ENCODE measurements around the gene NET1.

The NET1 gene

GRCh38 chr10:5441106-5441505 lies 28.7 kb downstream of the NET1 start:
- in situ Hi-C loops (cut with HindIII; ENCODE audit: low sequenced_read_pairs): no loop called here

DNA sequence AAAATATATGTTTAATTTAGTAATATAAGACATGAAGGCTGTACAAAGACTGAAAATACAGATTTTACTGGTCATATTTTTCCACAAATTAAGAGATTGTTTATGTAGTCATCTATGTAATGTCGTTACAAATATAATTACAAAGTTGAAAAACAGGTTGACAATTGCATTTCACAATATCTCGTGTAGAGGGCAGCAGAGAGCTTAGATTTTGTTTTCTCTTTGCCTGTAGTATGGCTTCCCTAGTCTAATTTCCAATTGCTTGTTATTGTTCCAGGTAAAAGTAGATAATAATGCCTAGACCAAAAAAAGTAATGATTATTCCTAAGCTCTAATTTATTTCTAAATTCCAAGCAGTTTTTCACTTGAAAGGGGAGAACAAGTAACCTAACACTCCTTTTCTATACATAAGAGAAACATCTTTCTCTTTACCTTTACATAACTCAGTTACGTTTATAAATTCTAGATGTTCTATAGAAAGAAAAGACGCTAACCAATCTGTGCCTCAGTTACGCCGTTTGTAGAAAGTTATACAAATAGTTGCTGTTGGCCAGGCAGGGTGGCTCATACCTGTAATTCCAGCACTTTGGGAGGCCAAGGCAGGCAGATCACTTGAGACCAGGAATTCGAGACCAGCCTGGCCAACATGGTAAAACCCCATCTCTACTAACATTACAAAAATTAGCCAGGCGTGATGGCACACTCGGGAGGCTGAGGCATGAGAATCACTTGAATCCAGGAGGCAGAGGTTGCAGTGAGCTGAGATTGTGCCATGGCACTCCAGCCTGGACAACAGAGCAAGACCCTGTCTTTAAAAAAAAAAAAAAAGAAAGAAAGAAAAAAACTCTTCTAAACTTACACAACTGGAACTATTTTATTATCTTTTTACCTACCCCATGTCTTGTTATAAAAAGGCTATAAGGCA lies 30.0 kb downstream of the NET1 start:
- in situ Hi-C loops (cut with HindIII; ENCODE audit: low sequenced_read_pairs): no loop called here

DNA sequence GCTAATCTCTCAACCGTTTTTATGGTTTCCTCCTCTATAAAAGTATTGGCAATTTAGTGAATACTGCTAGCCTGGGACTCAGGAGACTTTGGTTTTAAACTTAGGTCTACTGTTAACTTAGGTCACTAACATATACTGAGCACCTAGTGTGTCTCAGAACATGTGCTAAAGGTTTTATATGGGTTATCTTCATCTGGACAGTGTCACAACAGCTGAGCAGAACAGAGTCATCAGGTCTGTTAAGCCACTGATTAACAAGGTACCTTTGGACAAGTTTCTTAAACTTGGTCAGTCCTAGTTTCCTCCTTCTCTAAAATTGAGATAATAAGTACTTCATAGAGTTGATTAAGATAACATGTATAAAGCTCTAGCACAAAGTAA lies 30.6 kb downstream of the NET1 start:
- in situ Hi-C loops (cut with HindIII; ENCODE audit: low sequenced_read_pairs): no loop called here

GRCh38 chr10:5443429-5443828 lies 31.1 kb downstream of the NET1 start:
- in situ Hi-C loops (cut with HindIII; ENCODE audit: low sequenced_read_pairs): no loop called here

GRCh38 chr10:5445006-5445405 lies 32.6 kb downstream of the NET1 start:
- in situ Hi-C loops (cut with HindIII; ENCODE audit: low sequenced_read_pairs): loop anchor here (5.0 kb wide), 1 partner anchor 172 kb away; no protein-coding TSS in a partner anchor

GRCh38 chr10:5446390-5446926 lies 34.1 kb downstream of the NET1 start:
- in situ Hi-C loops (cut with HindIII; ENCODE audit: low sequenced_read_pairs): loop anchor here (5.0 kb wide), 1 partner anchor 171 kb away; no protein-coding TSS in a partner anchor

DNA sequence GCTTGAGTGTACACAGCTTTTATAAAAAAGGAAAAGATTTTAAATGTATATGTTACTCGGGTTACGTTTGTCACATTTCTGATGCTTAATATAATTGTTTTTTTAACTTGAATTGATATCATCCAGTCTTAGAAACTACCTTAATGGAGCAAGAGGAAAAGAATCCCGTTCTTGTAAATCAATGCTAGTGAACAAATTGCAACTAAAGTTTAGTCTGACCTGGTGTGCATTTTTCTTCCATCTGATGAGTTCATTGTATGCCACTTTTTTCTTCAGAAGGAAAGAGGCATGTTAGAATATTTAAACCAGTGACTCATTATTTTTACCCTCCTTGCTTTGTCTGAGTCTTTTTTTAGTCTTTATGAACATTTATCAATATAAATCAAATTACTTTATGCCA lies 34.7 kb downstream of the NET1 start:
- in situ Hi-C loops (cut with HindIII; ENCODE audit: low sequenced_read_pairs): loop anchor here (5.0 kb wide), 1 partner anchor 170 kb away; no protein-coding TSS in a partner anchor

- in situ Hi-C loops (cut with HindIII; ENCODE audit: low sequenced_read_pairs): loop anchor here (5.0 kb wide), 1 partner anchor 170 kb away; no protein-coding TSS in a partner anchor
Measured at GRCh38 chr10:5447611-5448071, 35.3 kb downstream of the NET1 start.

- in situ Hi-C loops (cut with HindIII; ENCODE audit: low sequenced_read_pairs): loop anchor here (5.0 kb wide), 1 partner anchor 169 kb away; no protein-coding TSS in a partner anchor
Measured at GRCh38 chr10:5448333-5449001, 36.1 kb downstream of the NET1 start.

- in situ Hi-C loops (cut with HindIII; ENCODE audit: low sequenced_read_pairs): loop anchor here (5.0 kb wide), 1 partner anchor 168 kb away; no protein-coding TSS in a partner anchor
Measured at GRCh38 chr10:5449227-5449626, 36.9 kb downstream of the NET1 start.

DNA sequence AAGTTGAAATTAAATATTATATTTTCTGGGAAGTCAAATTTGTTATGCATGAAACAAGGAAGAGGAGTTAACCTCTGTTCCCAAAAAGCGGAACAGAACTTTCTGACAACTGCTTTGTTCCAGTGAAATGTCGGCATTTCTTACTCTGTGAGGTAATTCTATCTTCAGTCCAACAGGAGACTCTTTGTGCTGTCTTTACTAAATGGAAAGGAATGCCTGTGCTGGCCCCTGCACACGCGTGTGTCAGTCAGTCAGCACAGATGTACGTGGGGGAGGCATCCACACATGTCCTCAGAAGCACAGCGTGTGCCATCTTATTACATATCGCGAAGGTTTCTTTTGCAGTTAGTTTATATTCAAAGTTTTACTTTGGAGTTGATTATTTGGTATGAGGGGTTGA lies 37.5 kb downstream of the NET1 start:
- in situ Hi-C loops (cut with HindIII; ENCODE audit: low sequenced_read_pairs): loop anchor here (5.0 kb wide), 1 partner anchor 167 kb away; no protein-coding TSS in a partner anchor

DNA sequence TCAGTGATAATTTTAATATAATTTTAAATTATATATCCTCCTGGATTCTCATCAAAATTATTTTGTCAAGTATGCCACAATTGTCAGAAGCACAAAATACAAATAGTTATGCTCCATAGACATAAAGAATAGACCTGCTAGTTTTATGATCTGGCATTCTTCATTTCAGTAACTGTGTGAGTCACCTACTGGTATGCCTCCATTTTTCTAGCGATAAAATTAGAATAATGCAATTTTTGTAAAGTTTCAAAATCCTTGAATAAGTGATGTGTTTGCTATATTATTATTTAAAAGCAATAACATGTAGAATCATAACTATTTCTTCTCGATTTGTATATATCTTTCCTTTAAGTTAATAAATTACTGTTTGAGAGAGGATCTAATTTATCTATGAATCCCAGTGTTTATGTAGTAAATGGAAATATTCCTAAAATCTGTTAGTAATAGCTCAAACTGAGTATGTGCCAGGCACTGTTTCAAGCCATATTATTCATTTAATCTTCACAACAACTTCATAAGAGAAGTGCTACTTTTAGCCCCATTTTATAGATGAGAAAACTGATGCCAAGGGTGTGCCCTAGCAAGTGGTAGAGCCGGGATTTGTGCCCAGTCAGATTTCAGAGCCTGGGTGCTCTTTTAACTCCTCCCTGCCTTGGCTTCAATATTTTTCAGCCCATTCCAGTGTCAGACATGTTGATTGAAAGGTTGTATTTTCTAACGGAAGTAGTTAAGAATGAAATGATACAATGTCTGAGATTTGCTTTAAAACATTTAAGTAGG lies 38.4 kb downstream of the NET1 start:
- in situ Hi-C loops (cut with HindIII; ENCODE audit: low sequenced_read_pairs): no loop called here

DNA sequence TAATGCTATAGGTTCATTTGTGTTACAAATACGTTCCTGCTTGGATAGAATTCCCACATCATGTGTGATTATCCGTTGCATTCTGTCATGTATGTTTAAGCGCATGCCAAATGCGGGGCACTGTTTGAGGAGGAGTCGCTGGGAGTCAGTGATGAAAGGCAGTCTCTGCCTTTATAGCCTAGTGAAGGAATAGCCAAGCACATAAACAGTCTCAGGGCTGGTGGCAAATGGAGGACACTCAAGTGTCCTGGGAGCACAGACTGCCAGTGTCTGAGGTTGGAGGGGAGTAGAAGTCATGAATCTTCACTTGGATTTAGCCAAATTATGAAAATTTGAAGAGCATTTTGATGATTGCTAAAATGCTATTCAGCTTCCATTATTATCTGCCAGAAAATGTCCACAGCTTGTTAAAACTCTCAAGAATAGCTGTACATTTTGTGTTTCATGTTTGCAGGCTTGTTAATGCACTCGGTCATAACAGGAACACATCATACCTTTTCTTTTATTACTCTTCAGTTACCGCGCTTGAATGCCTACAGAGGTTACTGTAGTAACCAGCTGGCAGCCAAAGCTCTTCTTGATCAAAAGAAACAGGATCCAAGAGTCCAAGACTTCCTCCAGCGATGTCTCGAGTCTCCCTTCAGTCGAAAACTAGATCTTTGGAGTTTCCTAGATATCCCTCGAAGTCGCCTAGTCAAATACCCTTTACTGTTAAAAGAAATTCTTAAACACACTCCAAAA lies 41.6 kb downstream of the NET1 start:
- in situ Hi-C loops (cut with HindIII; ENCODE audit: low sequenced_read_pairs): no loop called here

GRCh38 chr10:5456563-5456962 lies 44.2 kb downstream of the NET1 start:
- in situ Hi-C loops (cut with HindIII; ENCODE audit: low sequenced_read_pairs): no loop called here

GRCh38 chr10:5457741-5458140 lies 45.4 kb downstream of the NET1 start:
- in situ Hi-C loops (cut with HindIII; ENCODE audit: low sequenced_read_pairs): no loop called here

GRCh38 chr10:5458425-5458824 lies 46.1 kb downstream of the NET1 start:
- in situ Hi-C loops (cut with HindIII; ENCODE audit: low sequenced_read_pairs): no loop called here

DNA sequence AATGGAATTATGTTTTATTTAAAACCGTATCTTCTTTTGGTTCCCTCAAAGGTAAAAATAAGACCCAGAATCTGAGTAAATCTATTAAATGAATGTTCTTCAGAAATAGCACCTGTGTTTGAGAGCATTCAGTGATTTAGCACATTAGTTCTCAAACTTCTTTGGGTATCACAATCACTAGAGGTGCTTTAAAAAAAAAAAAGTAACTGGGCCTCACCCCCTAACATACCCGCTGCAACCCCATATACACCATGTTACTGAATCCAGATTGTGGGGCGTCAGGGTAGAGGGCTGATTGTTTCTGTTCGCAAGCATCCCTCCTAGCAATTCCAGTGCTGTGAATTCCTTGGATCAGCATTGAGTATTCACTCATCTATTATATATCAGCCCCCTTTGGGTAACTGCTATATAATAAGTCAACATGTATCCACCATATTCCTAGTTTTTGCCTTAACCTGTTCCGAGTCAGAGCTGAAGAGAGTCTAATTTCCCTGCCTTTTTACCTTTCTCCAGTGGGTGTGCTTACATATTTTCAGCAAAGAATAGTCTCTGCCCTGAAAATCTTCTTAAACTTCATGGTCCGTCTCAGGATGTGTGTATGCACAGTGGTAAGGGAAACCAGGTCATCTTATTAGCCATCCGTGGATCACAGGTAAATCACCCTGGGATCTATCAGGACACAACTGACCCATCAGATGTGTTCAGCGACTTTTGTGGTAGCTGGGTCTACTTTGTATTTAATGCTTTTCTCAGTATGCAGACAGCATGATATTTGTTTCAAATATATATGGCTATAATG lies 46.8 kb downstream of the NET1 start:
- in situ Hi-C loops (cut with HindIII; ENCODE audit: low sequenced_read_pairs): no loop called here

DNA sequence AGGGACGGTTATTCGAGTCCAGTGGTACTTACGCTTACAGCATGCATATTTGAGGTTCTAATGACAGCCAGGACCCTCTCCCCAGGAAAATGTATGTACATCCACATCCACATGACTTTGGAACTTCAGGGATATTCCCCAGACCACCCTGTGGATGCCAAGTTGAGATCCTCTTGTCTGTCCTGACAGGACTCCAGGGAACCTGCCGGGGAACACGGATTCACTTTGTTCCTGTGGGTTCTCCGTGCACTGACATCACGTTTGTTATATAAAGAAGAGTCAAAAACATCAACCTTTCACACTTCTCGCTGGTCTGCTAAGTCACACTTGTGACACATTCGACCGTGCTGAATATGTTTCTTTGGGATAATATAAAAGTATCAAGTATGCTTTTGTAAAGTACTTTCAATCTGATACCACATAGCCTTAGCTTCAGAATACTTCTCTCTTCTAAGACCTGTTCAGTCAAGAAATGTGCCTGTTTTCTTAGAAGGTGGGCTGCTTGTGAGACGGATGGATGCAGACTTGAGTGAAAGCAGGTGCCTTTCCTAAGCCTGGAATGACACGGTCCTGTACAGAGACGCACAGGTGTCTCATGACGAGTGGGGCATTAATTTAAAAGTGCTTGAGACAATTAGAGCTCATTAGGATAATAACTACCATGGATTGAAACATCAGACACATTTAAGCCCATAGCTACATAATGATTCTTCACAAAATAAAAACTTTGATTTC lies 48.3 kb downstream of the NET1 start:
- in situ Hi-C loops (cut with HindIII; ENCODE audit: low sequenced_read_pairs): no loop called here

Data from endothelial cell of hepatic sinusoid (primary cell).